HG02759 (cell line): ENCODE results near the gene NFIL3.
"Not testable (repeated sequence)": the region's sequence is repeated elsewhere in the genome, so short reads cannot be mapped to it uniquely, and the experiment has no call there.

Source experiments
- ATAC-seq: cut with Tn5 transposase; IDR thresholded peaks from one replicate; pipeline ENCODE4 v1.9.1; 2021; ENCODE audit warnings: mild to moderate bottlenecking, moderate library complexity; ENCODE audit not compliant: unreplicated experiment

The NFIL3 gene

DNA sequence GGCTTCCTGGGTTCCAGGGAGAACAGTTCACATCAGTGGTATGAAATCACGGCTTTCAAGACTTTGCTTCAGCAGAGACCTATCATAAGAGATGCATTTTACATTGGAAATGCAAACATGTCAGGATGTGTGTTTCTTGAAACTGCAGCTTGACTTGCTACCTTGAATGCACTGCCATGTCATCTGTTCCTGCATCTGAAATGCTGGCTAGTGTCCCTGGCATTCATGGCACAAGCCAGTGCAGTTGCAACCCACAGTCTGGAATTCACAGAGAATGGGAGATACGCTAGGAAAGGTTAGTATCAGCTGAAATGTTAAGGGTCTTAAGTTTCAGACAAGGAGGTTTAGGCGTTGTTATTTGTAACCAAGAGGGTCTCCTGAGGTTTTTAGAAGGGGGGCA is 24.7 kb downstream of the NFIL3 start:
- no peak for ATAC-seq

DNA sequence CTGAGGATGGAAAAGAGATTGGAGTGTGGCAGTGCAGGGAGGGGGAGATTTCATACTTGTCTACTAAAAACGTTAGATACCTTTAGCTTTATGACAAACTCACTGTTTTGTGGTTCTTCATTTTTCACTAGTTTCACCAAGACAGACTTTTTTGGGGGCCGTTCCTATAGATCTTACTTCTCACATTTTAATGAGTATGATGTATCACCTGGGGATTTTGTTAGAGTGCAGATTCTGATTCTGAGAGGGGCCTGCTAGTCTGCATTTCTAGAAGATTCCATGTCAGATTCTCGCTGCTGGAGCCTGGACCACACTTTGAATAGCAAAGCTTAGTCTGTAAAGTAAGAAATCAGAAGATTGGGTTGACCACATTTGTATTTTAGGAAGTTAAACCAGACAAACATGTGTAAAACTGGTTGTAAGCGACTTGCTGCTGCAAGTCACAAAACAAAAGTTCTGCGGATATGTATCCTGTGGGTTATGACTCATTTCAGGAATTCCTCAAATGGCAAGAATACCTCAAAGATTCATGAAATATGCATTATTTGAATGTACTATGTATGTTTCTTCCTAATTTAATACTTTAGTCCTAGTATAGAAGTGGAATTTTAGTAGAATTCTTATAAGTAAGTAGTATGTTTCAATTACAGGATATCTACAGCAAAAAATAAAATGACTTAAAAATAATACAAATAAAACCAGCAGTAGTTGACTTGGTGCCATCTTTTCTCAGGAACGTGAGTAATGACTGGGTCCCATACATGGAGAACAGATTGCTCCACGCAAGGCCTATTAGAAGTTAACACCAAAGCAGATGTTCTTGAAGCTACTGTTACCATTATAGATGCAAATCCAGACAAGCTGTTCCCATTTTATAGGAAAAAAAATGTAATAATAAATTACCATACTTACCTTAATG is 27.8 kb downstream of the NFIL3 start:
- ATAC-seq, result peak; percentile 53

GRCh38 chr9:91395106-91395552 is 28.5 kb downstream of the NFIL3 start:
- ATAC-seq, result no peak

- no peak for ATAC-seq
These were observed 29.8 kb downstream of the NFIL3 start for GRCh38 chr9:91393826-91394225.

DNA sequence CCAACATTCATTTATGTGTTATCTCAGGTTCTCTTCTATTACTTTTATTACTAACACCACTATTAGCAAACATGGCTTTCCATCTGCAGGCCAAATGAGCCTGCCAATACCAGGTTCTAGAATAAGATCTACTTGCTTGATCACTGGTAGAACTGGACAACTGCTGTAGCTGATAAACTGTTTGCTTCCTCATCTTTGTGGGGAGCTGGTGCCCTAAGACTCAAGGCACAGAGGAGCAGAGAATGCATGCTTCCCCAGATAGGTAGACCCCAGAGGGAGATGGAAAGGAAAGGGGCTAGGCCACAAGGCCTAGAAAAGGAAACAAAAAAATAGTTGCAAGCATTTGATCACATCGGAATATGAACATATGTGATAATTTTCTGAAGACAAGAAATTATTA is 31.2 kb downstream of the NFIL3 start:
- no peak for ATAC-seq

DNA sequence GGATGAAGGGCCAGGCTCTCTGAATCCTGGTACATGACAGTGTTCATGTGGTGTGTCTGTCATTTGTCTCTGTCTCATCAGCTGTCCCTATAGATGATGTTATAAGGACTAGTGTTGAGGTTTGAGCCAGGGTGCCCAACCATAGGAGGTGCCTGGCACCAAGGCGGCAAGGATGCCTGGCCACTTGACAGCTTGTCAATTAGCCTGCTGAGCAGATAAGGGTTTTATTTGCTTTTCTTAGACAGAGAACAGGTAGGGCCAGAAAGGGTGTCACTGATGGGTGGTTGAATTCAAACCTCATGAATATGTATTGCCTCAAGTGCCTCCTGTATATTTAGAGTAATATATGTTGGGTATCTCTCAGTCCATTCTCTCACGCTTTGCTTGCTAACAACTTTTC is 31.8 kb downstream of the NFIL3 start:
- no peak for ATAC-seq

DNA sequence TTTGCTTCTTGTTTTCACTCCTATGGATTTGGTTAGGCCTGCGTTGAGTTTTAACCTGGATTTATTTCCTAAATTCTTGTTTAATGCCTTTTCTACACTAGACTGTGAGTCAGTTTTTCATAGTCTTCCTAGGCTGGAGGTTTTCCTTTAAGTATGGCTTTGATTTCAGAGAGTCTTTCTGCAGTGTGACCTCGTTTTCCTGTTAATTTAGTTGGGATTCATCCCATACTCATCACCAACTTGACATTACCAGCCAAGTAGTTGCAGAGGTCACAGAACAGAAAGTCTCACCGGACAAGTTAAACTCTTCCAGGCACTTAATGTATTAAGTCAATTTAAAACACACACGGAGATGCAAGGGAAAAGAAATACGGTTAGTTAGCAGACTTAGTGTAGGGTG is 32.2 kb downstream of the NFIL3 start:
- no peak for ATAC-seq

DNA sequence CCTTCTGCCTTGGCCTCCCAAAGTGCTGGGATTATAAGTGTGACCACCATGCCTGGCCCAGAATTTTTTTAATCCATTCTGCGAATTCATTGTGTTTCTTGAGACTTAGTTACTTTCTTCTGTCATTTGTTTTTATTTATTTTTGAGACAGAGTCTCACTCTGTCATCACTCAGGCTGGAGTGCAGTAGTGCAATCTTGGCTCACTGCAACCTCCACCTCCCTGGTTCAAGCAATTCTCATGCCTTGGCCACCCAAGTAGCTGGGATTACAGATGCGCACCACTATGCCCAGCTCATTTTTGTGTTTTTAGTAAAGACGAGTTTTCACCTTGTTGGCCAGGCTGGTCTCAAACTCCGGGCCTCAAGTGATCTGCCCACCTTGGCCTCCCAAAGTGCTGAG is 33.9 kb downstream of the NFIL3 start:
- ATAC-seq, result not testable (repeated sequence)

DNA sequence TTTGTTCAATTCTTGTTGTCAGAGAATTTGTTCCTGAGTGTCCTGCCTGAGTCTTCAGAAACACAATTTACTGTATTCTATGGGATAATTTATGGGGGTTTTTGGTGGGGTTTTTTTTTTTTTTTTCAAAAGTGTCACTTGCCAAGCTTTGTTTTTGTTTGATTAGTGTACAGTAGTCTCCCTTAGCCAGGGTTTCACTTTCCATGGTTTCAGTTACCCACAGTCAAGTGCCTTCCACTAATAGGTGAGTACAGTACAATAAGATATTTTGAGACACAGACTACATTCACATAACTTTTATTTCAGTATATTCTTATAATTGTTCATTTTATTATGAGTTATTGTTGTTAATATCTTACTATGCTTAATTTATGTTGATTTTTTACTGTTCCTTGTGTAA is 36.9 kb downstream of the NFIL3 start:
- ATAC-seq, result no peak

GRCh38 chr9:91384954-91385353 is 38.7 kb downstream of the NFIL3 start:
- no peak for ATAC-seq

DNA sequence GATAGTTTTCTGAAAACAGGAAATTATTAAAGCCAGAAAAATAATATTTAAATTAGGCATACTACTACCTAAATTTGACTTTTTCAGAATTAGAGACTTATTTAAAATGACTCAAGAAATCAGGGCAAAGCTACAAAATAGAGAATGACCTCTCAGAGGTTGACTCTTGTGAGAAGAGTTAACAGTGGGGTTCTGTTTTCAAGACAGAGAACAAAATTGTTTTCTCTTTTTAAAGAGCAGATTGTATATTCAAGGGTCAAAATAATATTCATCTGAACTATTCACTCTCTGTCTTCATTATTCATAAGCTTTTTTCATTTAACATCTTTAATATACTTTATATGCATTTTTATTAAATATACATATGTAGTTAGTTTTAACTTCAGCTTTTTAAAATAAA is 40.1 kb downstream of the NFIL3 start:
- no peak for ATAC-seq

- no peak for ATAC-seq
These were observed 41.3 kb downstream of the NFIL3 start for GRCh38 chr9:91382298-91382697.

DNA sequence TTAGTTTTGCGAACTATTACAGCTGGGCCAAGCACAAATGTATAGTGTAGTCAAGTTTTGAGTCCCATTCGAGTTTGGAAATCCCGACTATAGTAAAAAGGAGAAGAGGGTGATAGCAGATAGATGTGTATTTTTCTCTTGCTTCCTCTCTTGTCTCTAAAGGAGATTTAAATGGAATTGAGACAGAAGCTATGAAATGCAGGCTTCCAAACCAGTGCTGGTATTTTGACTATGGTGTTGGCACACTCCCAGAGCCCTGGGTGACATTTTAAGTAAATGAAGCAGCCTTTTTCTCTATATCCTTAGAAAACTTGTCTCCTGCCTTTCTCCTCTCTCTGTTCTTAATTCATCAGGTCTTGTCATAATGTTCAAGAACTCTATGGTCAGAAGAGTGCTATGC is 44.2 kb downstream of the NFIL3 start:
- ATAC-seq, result no peak

- no peak for ATAC-seq
These were observed 44.9 kb downstream of the NFIL3 start for GRCh38 chr9:91378695-91379127.

- not testable (repeated sequence) for ATAC-seq
These were observed 45.6 kb downstream of the NFIL3 start for GRCh38 chr9:91378054-91378453.

- ATAC-seq, result no peak
These were observed 47.4 kb downstream of the NFIL3 start for GRCh38 chr9:91376239-91376638.

- ATAC-seq, result no peak
These were observed 48.7 kb downstream of the NFIL3 start for GRCh38 chr9:91374939-91375338.

DNA sequence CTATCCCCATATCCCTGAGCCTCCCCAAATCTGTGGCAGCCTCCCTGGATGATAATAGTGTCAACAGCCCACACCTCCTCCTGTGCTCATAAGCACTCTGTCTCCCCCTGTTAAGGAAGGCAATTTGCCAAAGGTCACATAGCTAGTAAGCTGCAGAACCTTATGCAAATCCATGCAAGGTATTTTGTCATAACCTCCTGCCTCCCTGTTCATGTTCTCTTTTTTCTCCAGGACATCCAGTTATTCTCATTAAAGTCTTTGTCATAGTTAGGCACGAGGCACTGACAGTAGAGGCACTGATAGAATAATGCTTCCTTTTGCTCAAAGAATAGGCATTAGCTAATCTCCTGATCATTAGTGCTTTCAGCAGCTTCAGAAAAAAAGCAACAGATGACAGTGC is 51.7 kb downstream of the NFIL3 start:
- no peak for ATAC-seq

DNA sequence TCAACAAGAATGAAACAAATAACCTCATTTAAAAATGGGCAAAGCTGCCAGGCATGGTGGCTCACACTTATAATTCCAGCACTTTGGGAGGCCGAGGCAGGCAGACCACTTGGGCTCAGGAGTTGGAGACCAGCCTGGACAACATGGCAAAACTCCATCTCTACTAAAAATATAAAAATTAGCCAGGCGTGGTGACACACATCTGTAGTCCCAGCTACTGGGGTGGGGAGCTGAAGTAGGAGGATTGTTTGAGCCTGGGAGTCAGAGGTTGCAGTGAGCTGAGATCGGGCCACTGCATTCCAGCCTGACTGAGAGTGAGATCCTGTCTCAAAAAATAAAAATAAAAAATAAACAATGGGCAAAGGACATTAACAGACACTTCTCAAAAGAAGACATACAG is 53.6 kb downstream of the NFIL3 start:
- ATAC-seq, result not testable (repeated sequence)

- ATAC-seq, result no peak
These were observed 58.9 kb downstream of the NFIL3 start for GRCh38 chr9:91364702-91365101.

DNA sequence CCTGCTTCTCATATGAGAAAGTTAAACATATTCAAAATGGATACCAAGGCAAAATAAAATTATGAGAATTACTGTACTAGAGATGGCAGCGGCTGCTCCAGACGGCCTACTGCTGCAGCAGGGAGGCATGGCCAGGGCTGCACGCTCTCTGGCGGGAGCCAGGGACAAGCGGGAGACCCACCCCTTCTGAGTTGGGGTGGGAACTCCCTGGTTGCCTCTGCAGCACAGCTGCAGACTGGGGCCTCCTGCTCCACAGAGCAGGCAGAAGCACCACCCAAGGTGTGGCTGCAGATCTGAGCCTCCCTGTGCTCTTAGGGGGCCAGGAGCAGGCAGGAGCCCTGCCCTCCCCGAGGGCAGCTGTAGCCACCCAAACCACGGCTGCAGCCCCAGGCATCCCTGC is 59.6 kb downstream of the NFIL3 start:
- ATAC-seq, result no peak

- ATAC-seq, result peak; percentile 18
These were observed 61.5 kb downstream of the NFIL3 start for GRCh38 chr9:91362051-91362611.
